Activated T-cell treated with anti-CD3 and anti-CD28 coated beads, Interleukin-2, amount 50 U/mL, for 48 hours (primary cell): ENCODE results near the gene PTDSS2.
A peak's percentile ranks its signal among the peaks of the same experiment; 100 is the strongest.
"Not testable (repeated sequence)": the region's sequence is repeated elsewhere in the genome, so short reads cannot be mapped to it uniquely, and the experiment has no call there.

Experiments used
- DNase-seq, 2 experiments: peaks; one replicate each; pipeline ENCODE4 v3.0.0-alpha.2; 2020

PTDSS2 gene

GRCh38 chr11:508956-509355, 58.9 kb downstream of the PTDSS2 start:
- no peak for DNase-seq

- no peak for DNase-seq
Measured at GRCh38 chr11:512761-513595, 62.9 kb downstream of the PTDSS2 start.

- DNase-seq = no peak
Measured at GRCh38 chr11:514606-515005, 64.5 kb downstream of the PTDSS2 start.

GRCh38 chr11:515131-515530, 65.1 kb downstream of the PTDSS2 start:
- DNase-seq = no peak

- DNase-seq = no peak
Measured at GRCh38 chr11:516400-516799, 66.3 kb downstream of the PTDSS2 start.

GRCh38 chr11:516918-517685, 67.0 kb downstream of the PTDSS2 start:
- DNase-seq = not testable (repeated sequence)

- DNase-seq = peak; percentile 98
Measured at GRCh38 chr11:518463-519202, 68.6 kb downstream of the PTDSS2 start.

- peak in 1 of 2 experiments; percentile 51 for DNase-seq
Measured at GRCh38 chr11:520428-521176, 70.5 kb downstream of the PTDSS2 start.

GRCh38 chr11:521177-521688, 71.2 kb downstream of the PTDSS2 start:
- DNase-seq = no peak

GRCh38 chr11:526192-526591, 76.1 kb downstream of the PTDSS2 start:
- DNase-seq = no peak

GRCh38 chr11:528166-528814, 78.2 kb downstream of the PTDSS2 start:
- DNase-seq = no peak

- no peak for DNase-seq
Measured at GRCh38 chr11:528815-529727, 79.0 kb downstream of the PTDSS2 start.

- no peak for DNase-seq
Measured at GRCh38 chr11:529728-530411, 79.8 kb downstream of the PTDSS2 start.

GRCh38 chr11:530960-531831, 81.1 kb downstream of the PTDSS2 start:
- DNase-seq = no peak

GRCh38 chr11:531919-532526, 81.9 kb downstream of the PTDSS2 start:
- no peak for DNase-seq

- no peak for DNase-seq
Measured at GRCh38 chr11:532527-532985, 82.5 kb downstream of the PTDSS2 start.

GRCh38 chr11:532986-533585, 83.0 kb downstream of the PTDSS2 start:
- DNase-seq = no peak
